Kidney (tissue), 14 donors: ENCODE data around the gene KIAA1549. TPM values are rescaled to one million over a fixed set of nuclear protein-coding genes. Genes with fewer than 3 reads are reported as not detected.
A peak's percentile ranks its signal among the peaks of the same experiment; 100 is the strongest.

Experiments used
- DNase-seq, 5 donors: peaks; one replicate each; pipeline ENCODE4 v3.0.0-alpha.2; 2013 to 2020
- FAIRE-seq: peaks from 2 replicates; lab custom pipeline; 2012; peaks lifted over from hg19 to GRCh38; lab: Jason Lieb, UNC
- H3K27ac ChIP-seq, 2 donors: one replicate each; pipeline ENCODE4 v1.7.0; 2013; ENCODE audit warnings: low read depth in 2 of 2, low read length in 2 of 2, inconsistent platforms in 1 of 2
- H3K27me3 ChIP-seq: one replicate; pipeline ENCODE4 v1.7.1; 2013; ENCODE audit warnings: low read length, inconsistent platforms; ENCODE audit not compliant: control insufficient read depth, insufficient read depth
- H3K36me3 ChIP-seq, 3 donors: one replicate each; pipeline versions ENCODE4 v1.7.0 to v1.7.1; 2013; ENCODE audit warnings: low read length in 3 of 3, control low read depth in 1 of 3, inconsistent platforms in 1 of 3; ENCODE audit not compliant: insufficient read depth in 3 of 3, control insufficient read depth in 2 of 3
- H3K4me1 ChIP-seq, 3 donors: one replicate each; pipeline versions ENCODE4 v1.7.0 to v1.7.1; 2013; ENCODE audit warnings: low read length in 3 of 3, inconsistent platforms in 1 of 3, low read depth in 1 of 3; ENCODE audit not compliant: control insufficient read depth in 2 of 3, insufficient read depth in 2 of 3
- H3K4me3 ChIP-seq, 3 donors: one replicate each; pipeline versions ENCODE4 v1.7.0 to v1.8.1; 2013; ENCODE audit warnings: low read length in 3 of 3, control low read depth in 1 of 3, inconsistent platforms in 1 of 3
- H3K9ac ChIP-seq, 3 donors: one replicate each; pipeline versions ENCODE4 v1.7.0 to v1.7.1; 2013; ENCODE audit warnings: low read length in 3 of 3, control low read depth in 1 of 3, inconsistent platforms in 1 of 3
- H3K9me3 ChIP-seq, 3 donors: one replicate each; pipeline versions ENCODE4 v1.7.0 to v1.7.1; 2013; ENCODE audit warnings: low read length in 3 of 3, control low read depth in 1 of 3, inconsistent platforms in 1 of 3; ENCODE audit not compliant: control insufficient read depth in 2 of 3, insufficient read depth in 1 of 3
- intact Hi-C: fragments of 100-400 bp; cut with DNase I; formaldehyde crosslinking; loops from one replicate; pipeline ENCODE4 v1.11.1; 2022
- polyA plus RNA-seq: library from polyadenylated mRNA; stranded (reverse); fragments of 350-450 nt; fragmentation: Illumina TruSeq; extraction: RNeasy Lipid Tissue Mini Kit (QIAGEN cat#74804); gene quantifications from one replicate; pipeline ENCODE4 v1.2.3, GENCODE V29; 2014; ENCODE audit warnings: low read depth, low replicate concordance; ENCODE audit not compliant: insufficient read depth
- total RNA-seq: library from RNA; stranded (reverse); fragmentation: NEBNext Ultra II Directional; extraction: Animal tissue kit (Norgen Biotek cat#: 25700); gene quantifications from one replicate; pipeline ENCODE4 v1.2.1, GENCODE V29; 2021
- TF ChIP-seq, protein P1 (sequence below): IDR thresholded peaks from 3 replicates; pipeline ENCODE4 v1.5.1; 2012; ENCODE audit warnings: mild to moderate bottlenecking, moderate library complexity, borderline replicate concordance; ENCODE audit not compliant: insufficient read depth; ENCODE audit errors: extremely low read depth
- donor health status: control.
- donor health status: control.
- donor health status: control.
- donor health status: control.
- donor health status: control.
- donor health status: DM: yes; HTN: yes; CAD: no.
- donor health status: Normal renal cell carcinoma (clear cell type).

The KIAA1549 gene
- total and polyA plus RNA-seq, 2 donors from 2014 or later, result 1.8 to 10.1 TPM

DNA sequence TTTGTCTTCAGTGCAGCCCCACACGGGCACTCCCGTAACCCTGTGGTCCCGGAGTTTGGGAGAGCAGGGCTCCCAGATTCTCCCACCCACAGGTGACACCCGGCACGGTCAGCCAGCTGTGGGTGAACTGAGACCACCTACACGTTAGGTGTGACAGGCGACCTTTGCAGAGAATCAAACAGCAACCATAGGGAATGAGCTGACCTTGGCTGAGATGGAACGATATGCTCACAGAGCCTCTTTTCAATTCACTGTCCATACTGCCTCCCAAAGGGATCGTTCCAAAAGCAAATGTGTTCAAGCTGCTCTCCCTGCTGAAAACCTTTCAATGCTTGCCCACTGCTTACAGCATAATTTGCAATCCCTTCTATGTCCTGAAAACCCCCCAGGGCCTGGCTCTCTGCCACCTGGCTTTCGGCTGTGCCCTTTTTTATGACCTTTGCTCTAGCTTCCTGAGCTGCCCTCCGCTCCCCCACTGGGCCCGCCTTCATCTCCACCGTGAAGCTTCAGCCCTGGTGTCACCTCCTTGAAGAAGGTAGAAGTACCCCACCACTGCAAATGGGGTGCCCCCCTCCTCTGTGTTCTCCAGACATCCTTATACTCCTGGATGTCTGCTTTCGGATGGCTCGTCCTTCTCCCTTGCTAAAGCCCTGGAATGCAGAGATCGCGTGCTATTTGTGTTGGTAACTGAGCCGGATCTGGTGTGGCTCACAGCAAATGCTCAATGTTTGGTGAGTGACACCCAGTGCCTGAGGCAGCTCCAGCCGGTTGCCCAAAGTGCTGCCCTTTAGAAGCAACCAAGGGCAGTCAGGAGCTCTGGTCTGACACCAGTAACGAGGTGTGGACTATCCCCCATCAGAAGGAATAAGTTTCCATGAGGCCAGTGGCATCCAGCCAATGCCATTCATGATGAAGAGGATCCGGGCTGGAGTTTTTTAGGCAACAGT lies 90.4 kb downstream of the KIAA1549 start:
- H3K4me1 ChIP-seq, result peaks cover 0 to 23% (median 13%) of the 10 kb centered on the region in 3 donors
- peaks cover 0 to 4% (median 0%) of the 10 kb centered on the region in 3 donors for H3K36me3 ChIP-seq
- intact Hi-C loops, result no loop called here
- peak overlapping the region; percentile 48 to 59 for H3K27ac ChIP-seq
- H3K9me3 ChIP-seq, result no peaks in the 10 kb centered on the region
- no peak overlapping the region for H3K4me3 ChIP-seq
- H3K9ac ChIP-seq, result no peak overlapping the region
- peak in 4 of 5 donors; percentile 29 to 54 (median 40) for DNase-seq
- FAIRE-seq, result no peak
- TF ChIP-seq, protein P1, sequence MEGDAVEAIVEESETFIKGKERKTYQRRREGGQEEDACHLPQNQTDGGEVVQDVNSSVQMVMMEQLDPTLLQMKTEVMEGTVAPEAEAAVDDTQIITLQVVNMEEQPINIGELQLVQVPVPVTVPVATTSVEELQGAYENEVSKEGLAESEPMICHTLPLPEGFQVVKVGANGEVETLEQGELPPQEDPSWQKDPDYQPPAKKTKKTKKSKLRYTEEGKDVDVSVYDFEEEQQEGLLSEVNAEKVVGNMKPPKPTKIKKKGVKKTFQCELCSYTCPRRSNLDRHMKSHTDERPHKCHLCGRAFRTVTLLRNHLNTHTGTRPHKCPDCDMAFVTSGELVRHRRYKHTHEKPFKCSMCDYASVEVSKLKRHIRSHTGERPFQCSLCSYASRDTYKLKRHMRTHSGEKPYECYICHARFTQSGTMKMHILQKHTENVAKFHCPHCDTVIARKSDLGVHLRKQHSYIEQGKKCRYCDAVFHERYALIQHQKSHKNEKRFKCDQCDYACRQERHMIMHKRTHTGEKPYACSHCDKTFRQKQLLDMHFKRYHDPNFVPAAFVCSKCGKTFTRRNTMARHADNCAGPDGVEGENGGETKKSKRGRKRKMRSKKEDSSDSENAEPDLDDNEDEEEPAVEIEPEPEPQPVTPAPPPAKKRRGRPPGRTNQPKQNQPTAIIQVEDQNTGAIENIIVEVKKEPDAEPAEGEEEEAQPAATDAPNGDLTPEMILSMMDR, result no peak
- H3K27me3 ChIP-seq, result no peaks in the 10 kb centered on the region

- Histone ChIP-seq H3K4me3 (no peak overlapping the region), H3K9me3 (no peaks in the 10 kb centered on the region), H3K27ac (peak overlapping the region in 1 of 2 donors; percentile 48), H3K4me1 (peaks cover 0 to 23% (median 13%) of the 10 kb centered on the region in 3 donors), H3K9ac (no peak overlapping the region), H3K36me3 (peaks cover 0 to 4% (median 0%) of the 10 kb centered on the region in 3 donors), H3K27me3 (no peaks in the 10 kb centered on the region)
- DNase-seq, result peak in 1 of 5 donors; percentile 33
- FAIRE-seq, result no peak
- TF ChIP-seq, protein P1, result no peak
- intact Hi-C loops, result no loop called here
Observed at GRCh38 chr7:138889582-138890498, 91.3 kb downstream of the KIAA1549 start.

DNA sequence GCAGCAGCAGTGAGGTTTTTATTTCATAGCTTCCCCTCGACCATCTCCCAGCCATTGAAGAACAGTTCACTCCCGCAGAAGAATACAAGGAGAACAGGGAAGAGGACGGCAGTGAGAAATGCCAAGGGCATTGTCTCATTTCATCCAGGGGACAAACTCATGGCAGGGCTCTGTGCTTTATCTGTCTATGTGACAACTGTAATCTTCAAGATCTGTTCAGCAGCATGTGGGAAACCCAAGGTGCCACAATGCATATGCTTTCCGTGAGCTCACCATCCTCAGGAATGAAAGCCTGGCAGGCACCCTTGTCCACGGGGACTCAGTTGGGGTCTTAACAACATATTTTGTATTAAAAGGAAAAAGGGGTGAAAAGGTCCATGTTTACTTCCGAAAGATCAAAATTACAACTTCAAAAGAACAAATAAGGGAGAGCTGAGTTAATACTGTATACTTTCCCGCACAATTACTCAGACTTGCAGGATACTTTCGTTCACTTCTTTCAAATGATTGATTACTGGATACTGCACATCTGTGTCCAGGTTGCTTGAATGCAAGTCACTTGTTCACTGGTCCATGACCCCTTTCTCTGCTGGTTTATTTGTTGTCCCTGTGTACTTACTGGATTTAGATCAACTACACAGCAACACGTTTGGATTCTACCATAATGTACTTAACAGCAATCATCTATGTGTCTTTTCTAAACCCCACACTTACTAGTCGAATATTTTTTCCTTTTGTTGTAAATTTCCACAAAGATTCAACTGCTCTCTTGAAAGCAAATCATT lies 93.1 kb downstream of the KIAA1549 start:
- Histone ChIP-seq H3K27me3 (no peaks in the 10 kb centered on the region), H3K36me3 (no peaks in the 10 kb centered on the region), H3K4me3 (no peak overlapping the region), H3K9ac (no peak overlapping the region), H3K4me1 (peaks cover 0 to 23% (median 13%) of the 10 kb centered on the region in 3 donors), H3K27ac (no peak overlapping the region), H3K9me3 (no peaks in the 10 kb centered on the region)
- TF ChIP-seq, protein P1, result no peak
- no peak for DNase-seq
- no peak for FAIRE-seq
- intact Hi-C loops, result no loop called here
